HG03103 (cell line): ENCODE measurements around the gene WNK4.
"Not testable (repeated sequence)": the region's sequence is repeated elsewhere in the genome, so short reads cannot be mapped to it uniquely, and the experiment has no call there.

Experiments
- ATAC-seq: cut with Tn5 transposase; IDR thresholded peaks from one replicate; pipeline ENCODE4 v1.9.1; 2021; ENCODE audit warnings: low read depth; ENCODE audit not compliant: unreplicated experiment

WNK4 gene

DNA sequence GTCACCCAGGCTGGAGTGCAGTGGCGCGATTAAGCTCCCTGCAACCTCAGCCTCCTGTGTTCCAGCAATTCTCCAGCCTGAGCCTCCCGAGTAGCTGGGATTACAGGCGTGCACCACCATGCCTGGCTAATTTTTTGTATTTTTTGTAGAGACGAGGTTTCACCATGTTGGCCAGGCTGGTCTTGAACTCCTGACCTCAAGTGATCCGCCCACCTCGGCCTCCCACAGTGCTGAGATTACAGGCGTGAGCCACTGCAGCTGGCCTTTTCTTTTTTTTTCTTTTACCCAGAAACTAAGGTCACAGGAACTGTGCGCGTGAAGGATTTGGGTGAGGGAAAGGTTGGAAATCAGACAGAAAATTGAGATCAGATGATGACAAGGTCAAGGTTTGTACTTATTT is 10.4 kb upstream of the WNK4 start:
- not testable (repeated sequence) for ATAC-seq

DNA sequence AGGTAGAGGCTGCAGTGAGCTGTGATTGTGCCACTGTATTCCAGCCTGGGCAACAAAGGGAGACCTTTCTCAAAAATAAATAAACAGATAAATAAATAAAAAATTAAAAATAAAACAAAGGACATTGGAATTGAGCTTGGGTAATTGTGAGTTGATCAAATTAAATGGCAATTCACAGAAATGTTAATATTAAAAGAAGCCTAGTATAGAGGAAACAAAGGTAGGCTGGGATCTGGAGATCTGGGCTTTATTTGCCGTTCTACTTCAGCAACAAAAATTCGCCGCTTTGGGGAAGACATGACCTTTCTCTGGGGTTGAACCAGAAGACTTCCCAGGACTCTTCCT is 7.5 kb upstream of the WNK4 start:
- no peak for ATAC-seq

DNA sequence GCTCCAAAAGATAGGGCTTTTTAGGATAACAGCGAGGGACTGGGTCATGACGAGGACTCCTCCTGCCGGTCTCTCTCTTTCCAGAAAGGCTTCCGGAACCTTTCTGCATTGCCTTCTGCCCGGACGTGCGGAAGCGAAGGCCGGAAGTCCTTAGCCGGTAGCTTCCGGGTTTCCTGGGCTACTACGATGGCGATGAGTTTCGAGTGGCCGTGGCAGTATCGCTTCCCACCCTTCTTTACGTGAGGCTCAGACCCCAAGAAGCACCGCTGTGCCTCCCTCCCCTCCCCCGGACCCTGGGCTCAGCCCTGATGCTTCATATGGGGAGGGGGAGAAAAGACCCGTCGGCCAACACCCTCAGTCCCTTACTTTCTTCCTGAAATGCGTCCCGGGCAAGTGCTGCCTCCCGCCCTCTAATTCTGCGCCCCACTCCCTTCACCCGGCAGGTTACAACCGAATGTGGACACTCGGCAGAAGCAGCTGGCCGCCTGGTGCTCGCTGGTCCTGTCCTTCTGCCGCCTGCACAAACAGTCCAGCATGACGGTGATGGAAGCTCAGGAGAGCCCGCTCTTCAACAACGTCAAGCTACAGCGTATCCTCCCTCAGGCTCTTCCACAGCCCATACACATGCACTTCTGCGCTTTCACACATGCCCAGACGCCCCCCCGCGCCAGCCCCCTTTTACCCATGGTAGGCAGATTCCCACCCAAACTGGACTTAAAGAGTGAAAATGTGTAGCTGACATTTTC is 6.9 kb upstream of the WNK4 start, which contains the start of gene VPS25:
Gene VPS25 (plus strand): TSS at position 160 of the 746 bp plus-strand sequence. CDS start 27 bp downstream, at position 187.
- no peak for ATAC-seq

DNA sequence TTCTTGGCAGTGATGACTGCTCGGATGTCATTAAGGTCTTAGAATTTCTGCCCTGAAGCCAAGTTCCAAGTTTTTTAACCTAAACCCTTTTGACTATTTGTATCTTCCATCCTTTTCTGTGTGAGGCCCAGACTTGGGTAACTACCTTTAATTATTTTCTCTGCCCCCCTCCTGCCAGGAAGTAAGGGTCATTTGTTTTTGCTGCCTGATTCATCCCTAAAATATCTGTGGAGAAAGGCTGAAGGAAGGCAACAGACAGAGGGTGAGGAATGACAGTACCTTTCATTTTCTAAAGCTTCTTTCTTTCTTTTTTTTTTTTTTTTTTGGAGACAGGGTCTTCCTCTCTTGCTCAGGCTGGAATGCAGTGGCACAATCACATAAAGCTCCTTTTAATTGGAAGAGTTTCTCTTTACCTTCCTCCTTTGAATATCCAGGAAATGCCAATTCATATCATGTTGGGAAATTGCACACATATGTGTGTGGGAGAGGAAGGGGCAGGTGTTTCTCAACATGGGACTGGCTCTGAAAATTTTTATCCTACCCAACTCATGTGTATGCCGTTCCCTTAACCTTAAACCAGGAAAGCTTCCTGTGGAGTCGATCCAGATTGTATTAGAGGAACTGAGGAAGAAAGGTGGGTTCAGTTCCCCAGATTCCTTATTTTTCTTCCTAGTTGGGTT is 6.2 kb upstream of the WNK4 start:
- ATAC-seq = no peak

DNA sequence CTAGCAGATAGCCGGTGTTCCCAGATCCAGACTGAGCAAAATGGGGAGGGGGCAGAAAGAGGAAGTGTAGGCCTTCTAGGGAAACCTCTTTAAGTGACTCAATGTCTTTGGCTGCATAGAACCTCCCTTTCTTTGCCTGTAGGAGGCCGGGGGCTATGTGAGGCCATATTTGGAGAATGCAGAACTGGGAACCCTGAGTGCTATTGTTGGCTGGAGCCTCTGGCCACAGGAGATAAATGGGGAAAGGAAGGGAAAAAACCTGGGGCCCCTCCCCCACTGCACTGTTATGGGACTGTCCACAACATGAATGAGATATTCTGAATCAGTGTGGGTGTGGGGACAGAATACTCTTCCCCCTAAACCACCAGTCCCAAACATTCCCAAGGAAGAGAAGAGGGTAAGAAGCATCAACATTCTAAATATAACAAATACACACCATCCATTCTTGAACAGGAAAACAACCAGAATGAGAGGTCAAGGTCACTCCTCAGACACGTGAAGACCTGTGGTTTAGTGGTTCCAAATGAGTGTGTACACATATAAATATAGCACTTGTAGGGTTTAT is 4.8 kb upstream of the WNK4 start:
- no peak for ATAC-seq

DNA sequence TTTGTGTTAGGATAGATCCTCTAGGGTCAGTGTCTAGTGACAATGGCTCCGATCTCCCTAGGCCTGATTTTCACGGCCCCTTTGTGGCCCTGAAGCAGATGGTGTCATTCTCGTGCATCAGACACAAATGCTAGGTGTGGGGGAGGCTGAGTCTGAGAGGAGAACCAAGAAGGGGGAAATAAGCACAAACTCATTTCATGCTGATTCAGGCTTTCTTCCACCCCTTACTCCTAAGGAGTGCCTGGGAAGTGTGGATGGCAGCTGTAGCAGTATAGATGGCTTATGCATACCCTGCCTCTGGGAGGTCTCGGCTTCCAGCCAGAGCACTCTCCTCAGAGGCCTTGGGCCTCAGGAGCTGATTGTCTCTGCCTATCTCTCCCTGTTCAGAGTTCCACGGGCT is 1.8 kb upstream of the WNK4 start:
- ATAC-seq = no peak

DNA sequence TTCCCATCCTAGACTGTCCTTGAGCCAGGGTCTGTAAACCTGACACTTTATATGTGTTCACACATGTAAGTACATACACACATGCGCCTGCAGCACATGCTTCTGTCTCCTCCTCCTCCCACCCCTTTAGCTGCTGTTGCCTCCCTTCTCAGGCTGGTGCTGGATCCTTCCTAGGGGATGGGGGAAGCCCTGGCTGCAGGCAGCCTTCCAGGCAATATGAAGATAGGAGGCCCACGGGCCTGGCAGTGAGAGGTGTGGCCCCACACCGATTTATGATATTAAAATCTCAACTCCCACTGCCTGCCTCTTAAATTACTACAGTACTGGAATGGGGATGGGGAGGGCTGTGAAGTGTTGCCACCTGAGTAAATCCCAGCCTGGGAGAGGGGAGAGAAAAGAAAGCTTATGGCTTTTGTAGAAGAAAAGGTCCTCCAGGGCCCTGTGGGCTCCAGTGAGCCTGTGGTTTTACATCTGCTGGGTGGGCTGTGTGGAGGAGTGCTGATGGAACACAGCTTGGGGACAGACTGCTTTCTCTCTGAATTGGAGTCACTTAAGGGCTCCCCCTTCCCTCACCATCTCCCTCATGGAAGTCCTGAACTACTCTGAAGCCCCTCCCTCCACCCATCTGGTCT is 990 bp upstream of the WNK4 start:
- no peak for ATAC-seq

DNA sequence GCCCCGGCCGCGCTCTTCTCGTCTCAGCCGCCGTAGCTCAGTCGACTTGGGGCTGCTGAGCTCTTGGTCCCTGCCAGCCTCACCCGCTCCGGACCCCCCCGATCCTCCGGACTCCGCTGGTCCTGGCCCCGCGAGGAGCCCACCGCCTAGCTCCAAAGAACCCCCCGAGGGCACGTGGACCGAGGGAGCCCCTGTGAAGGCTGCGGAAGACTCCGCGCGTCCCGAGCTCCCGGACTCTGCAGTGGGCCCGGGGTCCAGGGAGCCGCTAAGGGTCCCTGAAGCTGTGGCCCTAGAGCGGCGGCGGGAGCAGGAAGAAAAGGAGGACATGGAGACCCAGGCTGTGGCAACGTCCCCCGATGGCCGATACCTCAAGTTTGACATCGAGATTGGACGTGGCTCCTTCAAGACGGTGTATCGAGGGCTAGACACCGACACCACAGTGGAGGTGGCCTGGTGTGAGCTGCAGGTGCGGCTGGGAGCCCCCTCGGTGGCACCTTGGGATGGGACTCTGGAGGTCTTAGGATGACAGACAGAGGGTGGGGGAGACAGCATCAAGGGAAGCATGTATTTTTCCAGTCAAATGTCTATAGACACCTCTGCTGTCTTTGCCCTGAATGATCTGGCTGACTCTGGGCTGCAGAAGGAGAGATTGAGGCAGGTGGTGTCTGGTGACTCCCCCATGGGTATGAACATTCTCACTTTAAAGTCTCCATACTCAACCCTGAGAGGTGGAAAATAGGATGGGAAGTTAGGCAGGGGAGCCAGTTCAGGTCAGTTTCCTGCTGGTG is 635 bp downstream of the WNK4 start:
- no peak for ATAC-seq

DNA sequence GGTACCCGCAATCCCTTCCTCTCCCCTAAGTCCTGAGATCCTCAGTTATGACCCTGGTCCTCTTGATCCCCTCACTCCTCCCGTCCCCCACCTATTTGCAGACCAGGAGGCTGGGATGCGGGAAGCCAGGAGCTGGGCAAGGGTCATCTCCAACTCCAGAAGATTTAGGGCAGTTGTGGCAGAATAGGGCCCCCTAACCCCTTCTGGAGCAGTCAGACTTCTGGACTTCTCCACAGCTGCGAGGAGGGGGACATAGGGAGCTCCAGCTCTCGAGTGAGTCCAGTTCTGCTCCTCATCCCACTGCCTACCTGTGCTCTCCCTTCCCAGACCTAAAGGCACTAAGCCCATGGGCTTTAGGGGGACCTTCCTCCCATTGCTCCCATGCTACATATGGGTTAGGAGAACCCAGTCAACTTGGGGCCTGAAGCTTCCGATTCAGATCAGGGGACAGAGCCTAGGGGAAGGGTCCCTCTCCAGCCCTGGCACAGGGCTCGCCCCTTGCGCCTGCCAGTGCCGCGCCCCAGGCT is 1.3 kb downstream of the WNK4 start:
- ATAC-seq = no peak

DNA sequence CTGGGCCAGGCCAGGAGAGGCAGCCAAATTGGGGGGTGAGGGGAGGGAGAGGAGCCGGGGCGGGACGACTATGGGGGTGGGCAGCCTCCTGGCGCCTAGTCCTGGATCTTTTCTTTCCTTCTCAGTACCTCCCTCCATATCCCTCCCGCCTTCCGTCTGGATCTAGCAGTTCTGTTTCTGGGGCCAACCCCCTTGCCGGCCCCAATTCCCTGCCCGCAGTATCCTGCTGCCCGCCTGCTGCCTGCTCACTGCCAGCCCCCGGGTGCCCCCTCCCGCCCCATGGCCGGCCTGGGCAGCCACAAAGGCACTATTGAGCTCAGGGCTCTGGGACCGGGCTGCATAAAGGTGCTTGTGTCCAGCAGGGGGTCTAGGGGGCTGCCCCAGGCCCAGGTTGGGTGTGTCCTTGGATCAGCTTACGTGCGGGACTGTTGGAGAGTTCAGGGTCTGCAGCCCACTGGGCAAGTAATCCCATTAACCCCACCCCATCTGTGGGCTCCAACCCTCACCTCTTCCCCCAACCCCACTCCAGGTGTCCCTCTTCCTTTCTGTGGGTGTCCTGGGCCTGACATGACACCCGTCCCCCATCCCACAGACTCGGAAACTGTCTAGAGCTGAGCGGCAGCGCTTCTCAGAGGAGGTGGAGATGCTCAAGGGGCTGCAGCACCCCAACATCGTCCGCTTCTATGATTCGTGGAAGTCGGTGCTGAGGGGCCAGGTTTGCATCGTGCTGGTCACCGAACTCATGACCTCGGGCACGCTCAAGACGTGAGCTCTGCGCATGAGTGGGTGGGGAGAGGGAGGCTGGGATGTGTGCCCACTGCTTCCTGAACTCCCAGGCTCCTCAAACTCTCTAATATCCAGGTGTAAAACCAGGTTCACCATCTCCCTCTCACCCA is 2.0 kb downstream of the WNK4 start:
- no peak for ATAC-seq

DNA sequence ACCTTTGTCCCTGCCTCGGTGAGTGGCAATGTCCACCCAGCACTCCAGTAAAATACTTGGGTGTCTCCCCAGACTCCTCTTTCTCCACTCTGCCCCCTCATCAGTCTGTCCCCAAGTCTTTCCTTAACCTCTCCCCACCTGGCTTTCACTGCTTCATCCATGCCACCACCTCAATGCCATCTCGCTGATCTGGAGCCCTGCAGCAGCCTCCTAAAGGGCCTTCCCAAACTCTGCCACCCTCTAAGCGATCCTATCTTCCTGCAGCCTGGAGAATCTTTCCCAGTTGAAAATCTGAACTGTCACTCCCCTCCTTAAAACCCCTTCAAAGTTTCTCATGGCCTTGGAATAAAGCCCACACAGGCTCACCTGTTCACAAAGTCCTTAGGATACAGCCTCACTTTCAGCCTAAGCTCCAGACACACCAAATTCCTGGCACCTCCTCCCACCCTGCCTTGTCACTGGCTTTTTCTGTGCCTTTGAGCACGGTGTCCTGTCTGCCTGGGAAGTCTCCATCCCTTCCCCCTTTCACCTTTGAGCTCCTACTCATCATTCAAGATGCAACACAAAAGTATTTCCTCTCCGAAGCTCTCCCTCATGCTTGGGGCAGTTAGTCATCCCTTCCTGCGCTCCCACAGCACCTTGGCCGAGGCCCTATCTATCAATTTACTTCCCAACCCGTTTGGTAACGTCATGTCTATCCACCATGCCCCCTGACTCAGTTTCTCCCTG is 2.8 kb downstream of the WNK4 start:
- ATAC-seq = no peak

DNA sequence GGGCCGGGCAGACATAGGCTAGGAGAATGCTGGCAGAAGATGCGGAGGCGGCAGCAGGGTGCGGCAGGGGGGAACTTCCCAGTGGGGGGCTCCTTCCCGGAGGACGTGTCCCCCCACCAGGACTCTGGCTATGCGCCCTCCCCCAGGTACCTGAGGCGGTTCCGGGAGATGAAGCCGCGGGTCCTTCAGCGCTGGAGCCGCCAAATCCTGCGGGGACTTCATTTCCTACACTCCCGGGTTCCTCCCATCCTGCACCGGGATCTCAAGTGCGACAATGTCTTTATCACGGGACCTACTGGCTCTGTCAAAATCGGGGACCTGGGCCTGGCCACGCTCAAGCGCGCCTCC is 3.4 kb downstream of the WNK4 start:
- ATAC-seq = no peak

DNA sequence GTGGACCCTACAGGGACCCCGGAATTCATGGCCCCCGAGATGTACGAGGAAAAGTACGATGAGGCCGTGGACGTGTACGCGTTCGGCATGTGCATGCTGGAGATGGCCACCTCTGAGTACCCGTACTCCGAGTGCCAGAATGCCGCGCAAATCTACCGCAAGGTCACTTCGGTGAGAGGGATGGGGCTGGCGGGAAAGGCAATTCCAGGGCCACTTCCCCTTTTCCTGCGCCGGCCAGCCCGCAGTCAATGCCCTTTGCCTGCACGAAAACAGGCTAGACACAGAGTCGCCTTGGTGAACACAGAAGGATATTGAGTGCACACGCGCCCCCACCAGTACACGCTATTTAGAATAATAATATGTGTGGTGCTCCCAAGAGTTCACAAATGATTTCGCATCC is 4.0 kb downstream of the WNK4 start:
- no peak for ATAC-seq

DNA sequence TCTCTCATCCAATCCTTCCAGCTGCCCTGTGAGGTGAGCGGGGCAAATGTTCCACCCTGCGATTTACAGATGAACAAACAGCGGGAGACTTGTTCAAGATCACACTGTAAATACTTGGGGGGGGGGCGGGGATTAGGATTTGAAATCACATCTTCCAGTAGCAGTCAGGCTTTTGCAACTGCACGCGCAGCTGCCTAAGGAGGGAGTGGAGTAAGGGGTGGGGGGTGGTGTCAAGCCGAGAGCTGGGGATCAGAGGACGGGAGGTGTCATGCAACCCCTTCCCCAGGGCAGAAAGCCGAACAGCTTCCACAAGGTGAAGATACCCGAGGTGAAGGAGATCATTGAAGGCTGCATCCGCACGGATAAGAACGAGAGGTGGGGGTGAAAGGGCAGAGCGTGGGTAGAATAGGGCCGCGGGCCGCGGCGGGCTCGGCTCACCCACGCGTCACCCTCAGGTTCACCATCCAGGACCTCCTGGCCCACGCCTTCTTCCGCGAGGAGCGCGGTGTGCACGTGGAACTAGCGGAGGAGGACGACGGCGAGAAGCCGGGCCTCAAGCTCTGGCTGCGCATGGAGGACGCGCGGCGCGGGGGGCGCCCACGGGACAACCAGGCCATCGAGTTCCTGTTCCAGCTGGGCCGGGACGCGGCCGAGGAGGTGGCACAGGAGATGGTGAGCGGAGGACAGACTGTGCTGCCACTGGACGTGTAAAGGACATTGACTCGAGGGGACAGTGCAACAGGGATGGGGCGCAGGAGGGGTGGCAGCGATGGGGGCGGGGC is 4.6 kb downstream of the WNK4 start:
- no peak for ATAC-seq

DNA sequence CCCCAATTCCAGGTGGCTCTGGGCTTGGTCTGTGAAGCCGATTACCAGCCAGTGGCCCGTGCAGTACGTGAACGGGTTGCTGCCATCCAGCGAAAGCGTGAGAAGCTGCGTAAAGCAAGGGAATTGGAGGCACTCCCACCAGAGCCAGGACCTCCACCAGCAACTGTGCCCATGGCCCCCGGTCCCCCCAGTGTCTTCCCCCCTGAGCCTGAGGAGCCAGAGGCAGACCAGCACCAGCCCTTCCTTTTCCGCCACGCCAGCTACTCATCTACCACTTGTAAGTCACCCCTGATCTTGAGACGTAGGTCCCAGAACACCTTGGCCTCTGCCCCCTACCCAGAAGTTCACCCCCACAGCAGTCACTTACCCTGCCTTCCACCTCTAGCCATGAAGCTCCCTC is 6.9 kb downstream of the WNK4 start:
- no peak for ATAC-seq

DNA sequence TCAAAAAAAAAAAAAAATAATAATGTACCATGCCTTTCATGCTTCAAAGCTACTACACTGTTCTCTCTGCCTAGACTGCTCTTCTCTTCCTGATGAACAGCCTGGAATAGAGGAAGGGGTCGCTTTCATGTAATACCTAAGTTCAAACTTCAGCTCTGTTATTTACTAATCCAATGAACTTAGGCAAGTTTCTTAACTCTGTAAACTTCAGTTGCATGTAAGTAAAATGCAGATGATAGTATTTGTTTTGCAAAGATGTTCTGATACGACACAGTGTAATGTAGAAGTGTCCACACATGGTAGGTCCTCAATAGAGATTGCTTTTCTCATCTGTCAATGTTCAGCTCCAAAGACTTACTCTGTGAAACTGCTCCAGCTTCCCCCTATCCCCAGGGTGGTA is 11.5 kb downstream of the WNK4 start:
- no peak for ATAC-seq

DNA sequence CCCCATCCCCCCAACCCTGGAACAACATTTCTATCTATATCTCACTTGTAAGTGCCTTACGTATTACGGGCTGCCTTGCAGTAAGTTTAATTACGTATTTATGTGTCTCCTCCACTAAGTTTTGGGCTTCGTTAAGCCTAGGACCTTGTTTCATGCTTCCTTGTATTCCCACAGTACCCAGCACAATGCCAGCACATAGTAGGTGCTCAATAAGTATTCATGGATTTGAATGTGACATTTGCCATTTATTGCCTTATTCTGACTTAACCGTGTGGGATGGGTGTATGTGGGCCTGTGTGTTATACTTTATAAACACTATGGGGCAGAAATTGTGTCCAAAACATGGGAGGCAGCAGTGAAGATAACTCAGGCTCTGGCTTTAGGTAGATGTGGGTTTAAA is 12.1 kb downstream of the WNK4 start:
- no peak for ATAC-seq

DNA sequence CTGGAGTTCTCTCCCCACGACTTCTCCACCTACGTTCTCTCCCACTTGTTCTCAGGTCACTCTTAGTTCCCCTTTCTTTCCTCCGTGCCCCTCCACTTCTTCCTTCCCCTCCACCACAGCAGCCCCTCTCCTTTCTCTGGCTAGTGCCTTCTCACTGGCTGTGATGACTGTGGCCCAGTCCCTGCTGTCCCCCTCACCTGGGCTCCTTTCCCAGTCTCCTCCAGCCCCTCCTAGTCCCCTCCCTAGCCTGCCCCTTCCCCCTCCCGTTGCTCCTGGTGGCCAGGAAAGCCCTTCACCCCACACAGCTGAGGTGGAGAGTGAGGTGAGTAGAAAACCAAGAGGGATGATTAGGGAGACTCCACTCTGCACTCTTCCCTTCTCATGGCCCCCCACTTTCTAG is 14.7 kb downstream of the WNK4 start:
- no peak for ATAC-seq
